HG02885 (cell line): ENCODE results near the gene ANGPTL8.

Source experiments
- ATAC-seq: cut with Tn5 transposase; IDR thresholded peaks from one replicate; pipeline ENCODE4 v1.9.1; 2021; ENCODE audit warnings: mild to moderate bottlenecking; ENCODE audit not compliant: unreplicated experiment, poor library complexity

ANGPTL8 gene

DNA sequence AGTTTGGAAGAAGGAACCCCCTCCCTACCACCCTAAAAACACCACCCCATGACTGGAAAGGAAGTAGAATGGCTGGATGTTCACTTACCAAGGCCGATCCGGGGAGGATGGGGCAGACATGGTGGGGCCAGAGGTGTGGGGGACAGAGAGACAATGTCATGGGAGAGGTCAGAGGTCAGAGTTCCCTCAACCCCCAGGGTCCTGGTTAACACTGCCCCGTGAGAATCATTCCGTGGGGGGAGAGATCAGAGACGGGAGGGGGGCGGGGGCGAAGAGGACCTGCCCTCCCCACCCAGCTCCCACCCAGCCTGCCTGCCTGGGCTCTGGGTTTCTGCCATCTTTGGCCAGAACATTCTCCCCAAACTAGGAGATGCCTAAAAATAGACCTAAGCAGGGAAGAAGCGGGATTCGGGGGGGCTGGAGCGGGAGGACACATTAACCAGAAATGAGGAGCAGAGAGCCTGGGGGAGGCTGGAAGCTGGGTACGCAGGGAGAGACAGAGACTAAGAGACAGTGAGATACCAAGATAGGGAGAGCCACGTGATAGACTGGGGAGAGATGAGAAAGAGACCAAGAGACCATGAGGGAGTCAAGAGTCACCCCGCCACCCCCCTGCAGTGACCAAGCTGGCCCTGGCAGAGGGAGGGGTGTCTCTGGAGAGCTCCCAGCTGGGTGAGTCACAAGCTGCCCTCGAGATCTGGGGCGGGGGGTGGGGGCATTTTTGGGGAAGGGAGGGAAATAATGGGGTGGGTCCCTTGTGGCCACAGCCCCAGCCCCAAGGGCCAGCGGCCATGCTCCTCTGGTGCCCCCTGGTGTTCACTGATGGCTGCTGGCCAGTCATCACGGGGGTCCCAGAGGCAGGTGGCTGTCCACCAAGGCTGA, 36.0 kb upstream of the ANGPTL8 start:
- ATAC-seq = no peak

- ATAC-seq = no peak
These were observed 35.3 kb upstream of the ANGPTL8 start for GRCh38 chr19:11204076-11204602.

GRCh38 chr19:11204943-11205349, 34.5 kb upstream of the ANGPTL8 start:
- no peak for ATAC-seq

DNA sequence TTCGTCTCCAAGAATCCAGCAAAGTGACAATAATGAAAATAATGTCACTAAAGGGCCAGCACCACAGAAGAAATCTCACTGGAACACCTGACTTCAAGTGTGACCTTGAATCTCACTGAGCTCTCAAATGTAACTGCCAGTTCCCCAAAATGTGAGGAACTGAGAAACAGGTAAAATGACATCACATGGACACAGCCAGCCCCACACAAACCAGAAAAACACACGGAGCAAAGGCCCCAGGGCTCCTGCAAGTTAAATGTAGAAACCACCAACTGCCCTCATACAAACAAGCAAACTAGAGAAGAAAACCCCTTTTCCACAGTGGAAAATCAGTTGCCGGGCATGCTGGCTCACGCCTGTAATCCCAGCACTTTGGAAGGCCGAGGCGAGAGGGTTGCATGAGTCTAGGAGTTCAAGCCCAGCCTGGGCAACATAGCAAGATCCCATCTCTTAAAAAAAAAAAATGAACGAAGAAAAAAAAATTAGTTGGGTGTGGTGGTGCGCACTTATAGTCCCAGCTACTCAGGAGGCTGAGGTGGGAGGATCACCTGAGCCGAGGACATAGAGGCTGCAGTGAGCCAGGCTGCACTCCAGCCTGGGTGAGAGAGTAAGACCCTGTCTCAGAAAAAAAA, 33.4 kb upstream of the ANGPTL8 start:
- ATAC-seq = no peak

- no peak for ATAC-seq
These were observed 30.6 kb upstream of the ANGPTL8 start for GRCh38 chr19:11208561-11209471.

GRCh38 chr19:11209839-11210655, 29.4 kb upstream of the ANGPTL8 start:
- ATAC-seq = no peak

- no peak for ATAC-seq
These were observed 28.8 kb upstream of the ANGPTL8 start for GRCh38 chr19:11210656-11210928.

DNA sequence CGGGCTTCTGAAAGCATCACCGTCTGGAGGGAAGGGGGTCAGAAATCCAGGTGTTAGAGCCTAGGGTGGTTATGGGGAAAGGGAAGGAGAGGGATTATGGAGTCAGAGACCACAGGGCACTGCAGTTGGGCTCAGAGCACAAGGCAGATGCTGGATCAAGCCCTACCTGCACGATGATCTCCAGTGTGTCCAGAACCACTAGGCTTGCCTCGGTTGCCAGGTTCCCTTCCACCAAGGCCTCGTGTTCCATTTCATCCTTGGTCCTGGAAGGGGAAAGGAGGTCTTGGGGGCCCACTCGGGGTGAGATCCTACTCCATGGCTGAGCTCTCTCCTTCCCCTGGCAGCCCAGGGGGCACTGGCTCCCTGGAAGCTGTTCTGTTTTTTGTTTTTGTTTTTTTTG, 25.0 kb upstream of the ANGPTL8 start:
- ATAC-seq = no peak

DNA sequence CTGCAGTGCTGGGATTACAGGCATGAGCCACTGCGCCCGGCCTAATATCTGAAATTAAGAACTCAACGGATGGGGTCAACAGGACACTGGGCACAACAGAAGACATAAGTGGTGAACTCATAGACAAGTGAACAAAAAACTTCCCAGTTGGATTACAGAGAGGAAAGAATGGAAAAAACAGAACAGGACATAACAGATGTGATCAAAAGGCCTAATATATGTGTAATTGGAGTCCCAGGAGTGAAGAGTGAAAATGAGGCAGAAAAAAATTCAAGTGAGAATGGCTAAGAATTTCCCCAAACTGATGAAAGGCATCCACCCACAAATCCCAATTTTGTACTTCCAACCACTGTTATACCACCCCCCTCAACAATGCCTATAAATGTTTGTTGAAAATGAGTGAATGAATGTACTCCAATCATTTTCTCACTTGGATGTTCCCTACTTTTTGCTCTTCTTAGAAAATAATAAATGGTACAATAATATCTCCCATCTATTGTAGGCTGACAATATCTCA, 18.3 kb upstream of the ANGPTL8 start:
- no peak for ATAC-seq

- ATAC-seq = no peak
These were observed 16.2 kb upstream of the ANGPTL8 start for GRCh38 chr19:11223200-11223599.

- ATAC-seq = no peak
These were observed 15.0 kb upstream of the ANGPTL8 start for GRCh38 chr19:11224429-11224828.

- ATAC-seq = no peak
These were observed 14.2 kb upstream of the ANGPTL8 start for GRCh38 chr19:11225172-11225571.

DNA sequence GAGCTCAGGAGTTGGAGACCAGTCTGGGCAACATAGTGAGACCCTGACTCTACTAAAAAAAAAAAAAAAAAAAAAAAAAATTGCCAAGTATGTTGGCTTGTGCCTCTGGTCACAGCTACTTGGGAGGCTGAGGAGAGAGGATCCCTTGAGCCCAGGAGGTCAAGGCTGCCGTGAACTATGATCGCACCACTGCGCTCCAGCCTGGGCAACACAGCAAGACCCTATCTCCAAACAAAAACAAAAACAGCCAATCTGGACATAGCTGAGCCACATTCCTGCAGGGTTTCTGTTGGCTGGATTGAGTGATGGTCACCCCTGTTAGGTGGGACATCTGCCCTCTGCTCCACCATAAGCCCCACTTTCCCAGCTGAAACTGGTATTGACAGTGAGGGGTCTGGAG, 13.6 kb upstream of the ANGPTL8 start:
- no peak for ATAC-seq

DNA sequence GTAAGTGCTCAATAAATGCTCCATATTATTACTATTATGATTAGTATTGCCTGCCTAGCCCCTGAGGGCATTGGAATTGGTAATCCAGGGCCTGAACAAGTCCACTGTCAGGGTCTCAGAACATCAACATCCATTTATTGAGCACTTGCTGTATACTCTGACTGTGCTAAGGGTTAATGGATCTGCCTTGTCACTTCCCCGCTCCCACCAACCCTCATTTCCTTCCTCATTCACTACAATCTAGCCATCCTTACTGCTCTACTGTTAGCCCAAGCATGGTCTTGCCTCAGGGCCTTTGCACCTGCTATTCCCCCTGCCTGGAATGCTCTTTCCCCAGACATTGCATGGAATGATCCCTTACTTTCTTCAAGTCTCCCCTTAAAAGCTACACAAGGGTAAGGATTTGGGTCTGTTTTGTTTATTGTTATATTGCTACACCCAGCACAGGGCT, 12.7 kb upstream of the ANGPTL8 start:
- no peak for ATAC-seq

- ATAC-seq = no peak
These were observed 12.1 kb upstream of the ANGPTL8 start for GRCh38 chr19:11227195-11227886.

DNA sequence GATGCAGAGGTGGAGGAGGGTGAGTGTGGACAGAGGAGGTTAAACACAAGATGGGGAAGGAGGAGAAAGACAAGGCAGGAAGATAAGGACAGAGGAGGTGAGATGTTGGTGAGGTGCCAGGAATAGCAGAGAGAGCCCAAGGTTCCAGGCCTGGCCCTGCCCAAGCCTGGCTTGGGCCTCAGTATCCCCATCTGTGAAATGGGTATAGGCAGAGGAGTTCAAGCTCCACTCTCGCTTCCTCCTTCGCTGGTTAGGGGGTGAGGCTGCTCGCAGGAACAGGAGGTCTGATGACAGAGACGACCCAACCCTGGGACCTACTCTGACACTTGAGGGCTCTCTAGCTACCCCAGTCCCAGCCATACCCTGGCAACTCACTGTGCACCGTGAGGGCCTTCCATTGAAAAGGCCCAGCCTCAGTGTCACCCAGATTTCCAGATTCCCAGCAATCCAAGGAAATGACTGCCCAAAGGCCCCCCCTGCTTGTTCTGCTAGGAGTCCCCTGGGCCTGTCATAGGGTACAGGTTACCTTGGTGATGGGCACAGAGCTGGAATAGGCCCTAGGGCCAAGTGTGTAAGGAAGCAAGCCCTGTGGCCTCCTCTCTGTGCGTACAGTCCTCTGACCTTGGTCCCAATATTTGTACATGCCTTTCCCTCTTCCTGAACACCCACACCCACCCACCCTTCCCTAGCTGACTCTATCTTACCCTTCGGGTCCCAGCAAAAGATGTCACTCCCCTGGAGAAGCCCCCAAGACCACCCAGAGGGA, 8.6 kb upstream of the ANGPTL8 start:
- no peak for ATAC-seq

DNA sequence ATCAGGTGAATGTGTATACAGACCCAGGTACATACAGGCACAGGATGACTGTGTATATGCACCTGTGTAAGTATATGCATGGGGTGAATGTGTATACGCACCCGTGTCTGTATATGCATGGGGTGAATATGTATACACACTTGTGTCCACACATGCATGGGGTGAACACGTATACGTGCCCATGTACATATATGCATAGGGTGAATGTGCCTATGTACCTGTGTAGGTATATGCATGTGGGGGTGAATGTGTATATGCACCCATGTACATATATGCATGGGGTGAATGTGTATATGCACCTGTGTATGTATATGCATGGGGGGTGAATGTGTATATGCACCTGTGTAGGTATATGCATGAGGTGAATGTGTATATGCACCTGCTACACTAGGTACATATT, 6.9 kb upstream of the ANGPTL8 start:
- no peak for ATAC-seq

GRCh38 chr19:11233073-11233472, 6.3 kb upstream of the ANGPTL8 start:
- no peak for ATAC-seq
